Activated T-cell treated with anti-CD3 and anti-CD28 coated beads, Interleukin-2, amount 50 U/mL, for 4 hours (primary cell): Measurements from ENCODE around the gene VWA1. TPM values are rescaled to one million over a fixed set of nuclear protein-coding genes. Genes with fewer than 3 reads are reported as not detected.
"Not testable (repeated sequence)": the region's sequence is repeated elsewhere in the genome, so short reads cannot be mapped to it uniquely, and the experiment has no call there.

ENCODE experiments used
- ATAC-seq, 2 donors: fragments of 200-7000 bp; cut with Tn5 transposase; one replicate each; pipeline ENCODE4 v1.10.0; 2021
- DNase-seq: peaks from one replicate; pipeline ENCODE4 v3.0.0-alpha.2; 2020
- H3K27me3 Mint-ChIP-seq: one replicate; pipeline ENCODE4 v1.8.0; 2021; ENCODE audit warnings: low read depth, mixed read lengths
- H3K36me3 Mint-ChIP-seq: one replicate; pipeline ENCODE4 v1.8.0; 2022; ENCODE audit warnings: mixed read lengths; ENCODE audit not compliant: insufficient read depth
- H3K4me1 Mint-ChIP-seq: one replicate; pipeline ENCODE4 v1.8.0; 2021; ENCODE audit warnings: low read depth, mixed read lengths
- H3K4me3 Mint-ChIP-seq: one replicate; pipeline ENCODE4 v1.8.0; 2021; ENCODE audit warnings: mild to moderate bottlenecking, moderate library complexity, mixed read lengths
- H3K9me3 Mint-ChIP-seq: one replicate; pipeline ENCODE4 v1.8.0; 2021; ENCODE audit warnings: mixed read lengths
- total RNA-seq, 3 donors: library from RNA; stranded (reverse); gene quantifications; one replicate each; pipeline ENCODE4 v1.2.1, GENCODE V29; 2021

VWA1 gene
- total RNA-seq, 3 donors from 2014 or later: 0.18 to 0.58 (median 0.19) TPM

DNA sequence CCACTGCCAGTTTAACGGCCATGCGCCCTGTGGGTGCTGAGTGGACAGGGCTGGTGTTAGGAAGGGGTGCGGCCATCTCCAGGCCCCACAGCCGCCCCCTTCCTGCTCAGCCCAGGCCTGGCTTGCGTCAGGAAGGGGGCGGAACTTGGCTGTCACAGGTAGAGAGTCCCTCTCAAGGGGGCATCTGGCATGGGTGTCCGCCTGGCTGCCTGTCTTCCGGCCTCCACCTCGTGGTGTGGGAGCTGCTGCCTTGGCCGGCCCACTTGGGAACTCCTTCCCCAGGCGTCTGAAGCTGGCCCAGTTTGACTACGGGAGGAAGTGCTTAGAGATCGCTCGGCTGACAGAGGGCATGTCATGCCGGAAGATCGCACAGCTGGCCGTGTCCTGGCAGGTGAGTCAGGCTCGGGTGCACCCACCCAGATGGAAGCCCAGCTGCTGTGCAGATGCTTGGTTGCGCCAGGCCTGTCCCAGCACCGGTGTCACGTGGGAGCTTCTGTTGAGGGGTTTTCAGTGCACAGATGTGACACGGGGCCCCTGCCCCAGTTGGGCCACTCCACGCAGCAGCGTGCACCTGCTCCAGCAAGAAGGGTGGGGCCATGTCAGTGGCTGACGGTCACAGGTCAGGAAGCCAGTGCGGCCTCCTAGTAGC, 27.0 kb downstream of the VWA1 start:
- peaks cover 6% of the 10 kb centered on the region for H3K27me3 Mint-ChIP-seq
- peak; percentile 40 to 46 for ATAC-seq
- no peak for DNase-seq

GRCh38 chr1:1463312-1463711, 27.8 kb downstream of the VWA1 start:
- no peak overlapping the region for H3K4me3 Mint-ChIP-seq
- DNase-seq (no peak), ATAC-seq (no peak)
- no peaks in the 10 kb centered on the region for H3K4me1 Mint-ChIP-seq
- H3K9me3 Mint-ChIP-seq: no peaks in the 10 kb centered on the region
- no peaks in the 10 kb centered on the region for H3K36me3 Mint-ChIP-seq
- peaks cover 6% of the 10 kb centered on the region for H3K27me3 Mint-ChIP-seq

More for the DNA sequence above, 27.0 kb downstream of the VWA1 start:
- Mint-ChIP-seq H3K36me3 (no peaks in the 10 kb centered on the region), H3K4me3 (no peak overlapping the region), H3K4me1 (no peaks in the 10 kb centered on the region), H3K9me3 (no peaks in the 10 kb centered on the region)

- H3K4me1 Mint-ChIP-seq: peaks cover 11% of the 10 kb centered on the region
- DNase-seq, ATAC-seq, H3K4me3 Mint-ChIP-seq, H3K27me3 Mint-ChIP-seq, H3K36me3 Mint-ChIP-seq, H3K9me3 Mint-ChIP-seq: not testable (repeated sequence)
Observed at GRCh38 chr1:1468196-1468985, 32.9 kb downstream of the VWA1 start.

DNA sequence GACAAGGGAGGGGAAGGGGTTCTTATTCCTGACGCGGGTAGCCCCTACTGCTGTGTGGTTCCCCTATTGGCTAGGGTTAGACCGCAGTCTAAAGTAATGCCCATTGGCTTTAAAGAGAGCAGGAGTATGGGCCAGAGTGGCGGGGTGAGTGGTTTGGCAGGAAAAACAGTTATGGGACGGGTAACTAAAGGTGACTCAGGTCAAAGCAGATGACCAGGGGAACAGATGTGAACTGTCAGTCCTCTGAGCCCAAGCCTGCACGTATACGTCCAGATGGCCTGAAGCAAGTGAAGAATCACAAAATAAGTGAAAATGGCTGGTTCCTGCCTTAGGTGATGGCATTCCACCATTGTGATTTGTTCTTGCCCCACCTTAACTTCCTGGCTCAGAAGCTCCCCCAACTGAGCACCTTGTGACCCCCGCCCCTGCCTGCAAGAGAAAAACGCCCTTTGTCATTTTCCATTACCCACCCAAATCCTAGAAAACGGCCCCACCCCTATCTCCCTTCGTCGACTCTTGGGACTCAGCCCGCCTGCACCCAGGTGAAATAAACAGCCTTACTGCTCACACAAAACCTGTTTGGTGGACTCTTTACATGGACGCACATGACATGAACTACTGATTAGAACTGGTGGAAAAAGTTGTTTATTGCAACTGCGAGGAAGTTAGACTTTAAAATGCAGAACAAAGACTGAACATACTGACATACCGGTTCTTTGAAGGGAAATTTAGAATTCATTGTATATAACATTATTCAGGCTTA, 35.3 kb downstream of the VWA1 start:
- H3K4me3 Mint-ChIP-seq: peak overlapping the region; percentile 94
- ATAC-seq (peak in 1 of 2 donors; percentile 5), DNase-seq (no peak)
- peaks cover under 1% of the 10 kb centered on the region for H3K27me3 Mint-ChIP-seq
- H3K4me1 Mint-ChIP-seq: peaks cover 19% of the 10 kb centered on the region
- peaks cover 2% of the 10 kb centered on the region for H3K36me3 Mint-ChIP-seq
- no peaks in the 10 kb centered on the region for H3K9me3 Mint-ChIP-seq

DNA sequence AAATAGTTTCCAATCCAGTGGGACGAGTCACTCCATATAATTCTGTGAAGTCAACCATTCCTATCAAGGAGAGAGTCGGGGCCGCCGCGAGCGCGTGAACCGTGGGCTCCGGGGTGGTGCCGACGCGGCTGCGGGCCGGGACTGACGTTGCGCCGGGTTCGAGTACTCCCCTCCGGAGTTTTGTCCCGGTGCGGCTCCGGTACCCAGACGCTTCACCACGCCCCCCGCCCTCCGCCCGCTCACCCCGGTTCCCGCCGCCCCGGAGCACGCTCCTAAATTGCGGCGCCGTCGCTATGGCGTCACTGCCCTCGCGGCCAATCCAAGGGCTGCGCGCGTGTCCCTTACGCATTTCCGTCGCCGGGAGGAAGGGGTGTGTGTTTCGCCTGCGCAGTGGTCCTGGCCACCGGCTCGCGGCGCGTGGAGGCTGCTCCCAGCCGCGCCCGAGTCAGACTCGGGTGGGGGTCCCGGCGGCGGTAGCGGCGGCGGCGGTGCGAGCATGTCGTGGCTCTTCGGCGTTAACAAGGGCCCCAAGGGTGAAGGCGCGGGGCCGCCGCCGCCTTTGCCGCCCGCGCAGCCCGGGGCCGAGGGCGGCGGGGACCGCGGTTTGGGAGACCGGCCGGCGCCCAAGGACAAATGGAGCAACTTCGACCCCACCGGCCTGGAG, 36.0 kb downstream of the VWA1 start, which contains the start of gene ATAD3B:
TSS of gene ATAD3B (plus strand) at position 377 of the 664 bp plus-strand sequence. CDS start at position 497, 120 bp downstream.
- Mint-ChIP-seq H3K36me3 (peaks cover 2% of the 10 kb centered on the region), H3K4me3 (peak within 1 kb of the TSS; percentile 94), H3K9me3 (no peaks in the 10 kb centered on the region), H3K27me3 (no peaks in the 10 kb centered on the region), H3K4me1 (peaks cover 21% of the 10 kb centered on the region)
- peak; percentile 97 for ATAC-seq
- peak; percentile 92 for DNase-seq

DNA sequence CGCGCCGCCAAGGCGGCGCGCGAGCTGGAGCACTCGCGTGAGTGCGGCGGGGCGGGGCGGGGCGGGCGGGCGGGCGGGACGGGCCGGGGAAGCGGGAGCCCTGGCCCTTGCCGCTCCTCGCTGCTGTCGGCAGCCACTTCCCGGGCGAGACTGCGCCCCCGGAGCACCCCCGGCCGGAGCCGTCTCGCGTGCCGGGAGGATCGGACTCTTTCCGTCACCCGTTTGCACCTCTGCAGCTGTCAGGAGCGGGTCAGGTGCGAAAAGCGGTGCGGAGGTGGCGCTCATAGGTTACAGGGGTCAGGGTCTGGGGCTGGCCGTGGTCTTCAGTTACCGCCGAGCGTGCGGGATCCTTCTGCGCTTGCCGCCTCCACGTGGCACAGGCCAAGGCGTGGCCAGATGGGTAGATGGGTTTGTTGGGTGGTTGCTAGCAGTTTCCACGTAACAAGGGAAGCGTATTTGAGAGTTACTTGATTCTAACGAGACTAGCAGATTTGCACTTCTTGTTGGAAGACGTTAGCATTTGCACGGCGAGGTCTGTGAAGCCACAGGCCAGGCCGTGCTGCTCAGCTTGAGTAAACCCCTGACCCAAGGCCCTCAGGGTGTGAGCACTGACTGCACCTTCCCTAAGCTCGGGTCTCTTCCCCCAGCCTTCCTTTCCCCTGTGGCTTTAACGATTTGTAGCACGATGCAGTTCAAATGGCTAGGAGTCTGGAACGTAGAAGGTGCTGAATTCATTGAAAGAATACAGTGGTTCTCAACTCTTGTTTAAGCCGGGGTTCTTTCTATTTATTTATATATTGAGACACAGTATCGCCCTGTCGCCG, 36.8 kb downstream of the VWA1 start:
- not testable (repeated sequence) for H3K36me3 Mint-ChIP-seq, H3K27me3 Mint-ChIP-seq, H3K9me3 Mint-ChIP-seq, DNase-seq
- ATAC-seq: peak; percentile 44 to 51
- peaks cover 21% of the 10 kb centered on the region for H3K4me1 Mint-ChIP-seq
- peak overlapping the region; percentile 86 for H3K4me3 Mint-ChIP-seq

DNA sequence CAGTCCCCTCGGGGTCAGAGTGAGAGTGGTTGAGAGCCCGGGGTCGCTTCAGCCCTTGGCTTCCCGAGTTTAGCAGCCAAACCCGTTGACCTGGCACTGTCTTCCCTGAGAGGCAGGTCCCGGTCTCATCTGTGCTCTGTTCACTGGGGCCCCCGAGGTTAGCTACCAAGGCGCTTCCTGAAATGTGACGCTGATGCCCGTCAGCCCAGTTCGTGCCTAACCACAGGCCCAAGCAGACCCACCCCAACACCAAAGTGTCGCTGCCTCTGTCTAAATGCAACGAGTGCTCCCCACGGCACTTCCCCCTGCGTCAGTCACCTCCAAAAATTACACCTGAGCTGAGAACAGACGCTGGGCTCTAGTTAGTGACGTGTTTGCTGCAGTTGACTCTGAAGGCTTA, 40.5 kb downstream of the VWA1 start:
- not testable (repeated sequence) for ATAC-seq, H3K27me3 Mint-ChIP-seq, H3K9me3 Mint-ChIP-seq, DNase-seq, H3K4me3 Mint-ChIP-seq
- H3K36me3 Mint-ChIP-seq: peaks cover 18% of the 10 kb centered on the region
- H3K4me1 Mint-ChIP-seq: peaks cover 17% of the 10 kb centered on the region

GRCh38 chr1:1477206-1477605, 41.7 kb downstream of the VWA1 start:
- peaks cover 18% of the 10 kb centered on the region for H3K36me3 Mint-ChIP-seq
- DNase-seq (no peak), ATAC-seq (no peak)
- no peak overlapping the region for H3K4me3 Mint-ChIP-seq
- peaks cover 15% of the 10 kb centered on the region for H3K4me1 Mint-ChIP-seq
- no peaks in the 10 kb centered on the region for H3K9me3 Mint-ChIP-seq
- H3K27me3 Mint-ChIP-seq: no peaks in the 10 kb centered on the region

DNA sequence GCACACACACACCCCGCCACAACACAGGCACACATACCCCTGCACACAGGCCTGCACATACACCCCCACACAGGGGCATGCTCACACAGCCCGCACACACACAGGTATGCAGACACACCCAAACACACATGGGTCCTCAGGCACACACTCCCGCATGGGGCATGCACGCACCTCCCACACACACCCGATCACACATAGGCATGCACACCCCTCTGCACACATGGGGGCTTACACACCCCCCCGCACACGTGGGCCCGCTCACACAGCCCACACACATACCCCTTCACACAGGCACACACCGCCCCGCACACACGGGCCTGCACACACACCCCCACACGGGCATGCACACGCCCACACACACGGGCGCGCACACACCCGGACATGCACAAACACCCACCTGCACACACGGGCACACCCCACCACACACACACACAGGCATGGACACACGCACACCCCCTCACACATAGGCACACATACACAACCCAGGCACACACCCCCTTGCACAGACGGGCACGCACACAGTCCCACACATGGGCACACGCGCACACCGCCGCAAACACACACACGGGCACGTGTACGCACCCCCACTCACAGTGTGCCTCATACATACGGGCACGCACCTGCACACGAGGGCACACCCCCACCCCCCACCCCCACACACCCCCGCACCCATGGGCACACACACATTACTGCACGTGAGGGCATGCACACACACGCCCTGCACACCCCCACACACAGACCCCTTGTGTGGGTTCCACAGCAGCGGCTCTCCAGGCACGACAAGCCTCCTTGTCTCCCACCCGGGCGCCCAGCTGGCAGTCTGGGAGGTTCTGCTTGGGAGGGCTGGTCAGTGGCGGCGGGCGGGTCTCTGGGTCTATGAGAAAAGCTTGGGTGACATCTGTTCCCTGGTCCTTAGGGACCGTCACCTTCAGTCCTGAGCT, 44.3 kb downstream of the VWA1 start:
- H3K27me3 Mint-ChIP-seq: no peaks in the 10 kb centered on the region
- H3K4me3 Mint-ChIP-seq: no peak overlapping the region

DNA sequence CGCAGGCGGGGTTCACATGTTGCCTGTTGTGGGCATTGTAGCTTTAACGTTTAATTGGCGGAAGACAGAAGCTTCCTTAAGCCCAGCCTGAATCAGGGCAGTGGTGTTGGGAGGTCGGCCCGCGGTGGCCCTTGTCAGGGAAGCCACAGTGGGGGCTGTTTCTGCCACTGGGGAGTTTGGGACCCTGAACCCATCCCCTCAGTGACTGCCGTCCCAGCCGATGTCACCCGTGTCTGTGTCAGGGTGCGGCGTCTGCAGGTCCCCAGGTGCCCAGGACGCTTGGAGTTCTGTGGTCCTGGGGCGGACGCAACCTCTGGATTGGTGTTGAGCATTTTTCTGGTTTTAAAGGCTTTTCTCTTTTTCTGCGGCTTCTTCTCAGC, 45.0 kb downstream of the VWA1 start:
- not testable (repeated sequence) for H3K4me3 Mint-ChIP-seq, H3K9me3 Mint-ChIP-seq, DNase-seq, H3K4me1 Mint-ChIP-seq, ATAC-seq, H3K27me3 Mint-ChIP-seq
- peaks cover 19% of the 10 kb centered on the region for H3K36me3 Mint-ChIP-seq

More for the DNA sequence above, 44.3 kb downstream of the VWA1 start:
- Mint-ChIP-seq H3K4me1 (peaks cover 7% of the 10 kb centered on the region), H3K9me3 (no peaks in the 10 kb centered on the region), H3K36me3 (peaks cover 19% of the 10 kb centered on the region)
- DNase-seq: no peak
- peak in 1 of 2 donors; percentile 7 for ATAC-seq

DNA sequence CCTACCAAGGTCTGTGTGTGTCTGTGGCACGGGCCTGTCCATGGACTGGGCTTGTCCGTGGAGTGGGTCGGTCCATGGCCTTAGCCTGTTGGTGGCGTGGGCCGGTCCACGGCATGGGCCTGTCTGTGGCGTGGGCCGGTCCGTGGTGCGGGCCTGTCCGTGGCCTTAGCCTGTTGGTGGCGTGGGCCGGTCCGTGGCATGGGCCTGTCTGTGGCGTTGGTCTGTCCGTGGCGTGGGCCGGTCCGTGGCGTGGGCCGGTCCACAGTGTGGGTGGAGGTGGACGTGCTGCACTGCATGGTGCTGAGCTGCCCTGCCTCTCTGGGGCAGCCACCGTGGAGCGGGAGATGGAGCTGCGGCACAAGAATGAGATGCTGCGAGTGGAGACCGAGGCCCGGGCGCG, 46.3 kb downstream of the VWA1 start:
- not testable (repeated sequence) for H3K9me3 Mint-ChIP-seq, H3K27me3 Mint-ChIP-seq, H3K4me1 Mint-ChIP-seq, DNase-seq, H3K4me3 Mint-ChIP-seq, ATAC-seq
- H3K36me3 Mint-ChIP-seq: peaks cover 17% of the 10 kb centered on the region

DNA sequence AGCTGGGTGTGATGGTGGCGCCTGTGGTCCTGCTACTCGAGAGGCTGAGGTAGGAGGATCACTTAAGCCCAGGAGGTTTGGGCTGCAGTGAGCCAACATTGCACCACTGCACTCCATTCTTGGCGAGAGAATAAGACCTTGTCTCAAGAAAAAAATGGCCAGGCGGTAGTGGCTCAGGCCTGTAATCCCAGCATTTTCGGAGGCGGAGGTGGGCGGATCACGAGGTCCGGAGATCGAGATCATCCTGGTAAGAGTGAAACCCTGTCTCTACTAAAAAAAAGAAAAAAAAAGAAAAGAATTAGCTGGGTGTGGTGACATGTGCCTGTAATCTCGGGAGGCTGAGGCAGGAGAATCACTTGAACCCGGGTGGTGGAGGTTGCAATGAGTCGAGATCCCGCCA, 47.4 kb downstream of the VWA1 start:
- H3K4me1 Mint-ChIP-seq: peaks cover 2% of the 10 kb centered on the region
- no peak overlapping the region for H3K4me3 Mint-ChIP-seq

More for the DNA sequence above, 47.4 kb downstream of the VWA1 start:
- no peak for ATAC-seq
- Mint-ChIP-seq H3K27me3 (no peaks in the 10 kb centered on the region), H3K36me3 (peaks cover 14% of the 10 kb centered on the region), H3K9me3 (no peaks in the 10 kb centered on the region)
- no peak for DNase-seq
